ENCODE data around the gene NRBF2.
"Not testable (repeated sequence)": the region's sequence is repeated elsewhere in the genome, so short reads cannot be mapped to it uniquely, and the experiment has no call there.

NRBF2 gene

DNA sequence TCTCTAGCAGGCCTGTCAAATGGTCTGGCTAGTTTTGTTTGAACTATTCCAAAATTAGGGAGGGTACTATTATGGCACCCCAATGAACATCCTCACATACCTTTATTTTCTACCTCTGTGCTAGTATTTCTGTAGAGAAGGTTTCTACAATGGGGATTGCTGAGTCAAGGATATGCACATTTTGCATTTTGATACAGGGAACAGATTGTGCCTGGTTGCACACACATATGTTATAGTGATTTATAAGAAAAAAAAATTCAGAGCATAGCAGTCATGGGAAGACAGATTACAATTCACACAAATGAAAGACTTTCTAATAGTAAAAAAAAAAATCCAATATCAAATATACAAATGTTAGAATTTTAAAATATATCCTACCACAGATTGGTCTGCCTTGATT, 14.1 kb upstream of the NRBF2 start:
- no peak for DNase-seq (ENCODE audit: low read depth)

DNA sequence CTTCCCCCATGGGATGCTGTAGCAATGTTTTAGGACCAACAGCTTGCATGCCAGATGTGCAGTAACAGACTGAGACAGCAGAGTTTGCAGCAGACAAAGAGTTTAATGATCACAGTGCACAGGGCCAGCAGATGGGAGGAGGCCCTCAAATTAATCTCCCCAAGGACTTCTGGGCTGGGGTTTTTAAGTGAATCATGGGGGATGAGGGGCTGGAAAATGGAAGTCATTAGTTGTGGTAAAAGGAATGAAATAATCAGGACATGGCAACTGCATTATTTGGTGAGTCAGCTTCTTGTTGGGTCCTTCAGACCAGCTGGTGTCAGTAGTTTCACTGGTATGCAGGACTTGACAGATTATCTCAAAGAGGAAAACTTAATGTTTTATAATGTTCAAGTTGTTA, 12.6 kb upstream of the NRBF2 start:
- DNase-seq (ENCODE audit: low read depth): peak; percentile 92

DNA sequence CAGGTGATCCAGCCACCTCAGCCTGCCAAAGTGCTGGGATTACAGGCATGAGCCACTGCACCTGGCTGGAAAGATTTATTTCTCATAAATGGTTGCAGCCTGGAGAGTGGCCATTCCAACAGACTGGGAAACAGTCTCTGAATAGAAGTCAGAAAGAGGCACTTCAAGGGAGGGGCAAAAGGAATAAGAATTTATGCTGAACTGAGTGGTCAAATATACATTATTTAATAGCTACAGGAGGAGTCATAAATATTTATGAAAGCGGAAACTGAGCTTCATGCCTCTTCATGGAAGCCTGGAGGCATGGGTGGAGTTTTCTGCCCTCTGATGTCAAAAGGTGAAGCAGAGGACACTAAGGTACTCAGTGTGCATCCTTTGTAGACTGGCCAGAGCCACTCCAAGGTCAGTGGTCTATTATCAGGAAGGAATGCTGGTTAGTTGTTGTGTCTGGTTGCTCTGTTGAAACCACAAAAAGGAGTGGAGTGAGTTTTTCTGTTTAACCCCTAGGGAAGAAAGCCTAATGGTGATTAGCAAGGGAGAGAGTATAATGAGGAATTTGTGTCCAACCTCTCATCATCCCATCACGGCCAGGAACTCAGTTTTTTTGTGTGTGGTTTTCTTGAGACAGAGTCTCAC, 9.3 kb upstream of the NRBF2 start:
- DNase-seq (ENCODE audit: low read depth): no peak

DNA sequence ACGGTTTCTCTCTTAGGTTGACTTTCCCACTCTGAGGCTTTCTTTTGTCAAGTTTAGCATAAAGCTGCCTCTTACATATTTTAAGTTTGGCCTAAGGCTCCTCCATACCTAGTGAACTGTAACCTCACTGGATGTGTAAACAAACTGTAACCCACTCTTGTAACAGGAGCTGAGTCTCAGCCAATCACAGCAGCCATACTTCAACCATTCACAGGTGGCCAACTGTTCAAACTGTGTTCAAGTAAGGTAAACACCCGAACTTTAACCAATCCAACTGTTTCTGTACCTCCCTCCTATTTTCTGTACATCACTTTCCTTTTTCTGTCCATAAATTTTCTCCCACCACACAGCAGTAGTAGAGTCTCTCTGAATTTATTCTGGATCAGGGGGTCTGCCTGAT, 7.7 kb upstream of the NRBF2 start:
- DNase-seq (ENCODE audit: low read depth): no peak

DNA sequence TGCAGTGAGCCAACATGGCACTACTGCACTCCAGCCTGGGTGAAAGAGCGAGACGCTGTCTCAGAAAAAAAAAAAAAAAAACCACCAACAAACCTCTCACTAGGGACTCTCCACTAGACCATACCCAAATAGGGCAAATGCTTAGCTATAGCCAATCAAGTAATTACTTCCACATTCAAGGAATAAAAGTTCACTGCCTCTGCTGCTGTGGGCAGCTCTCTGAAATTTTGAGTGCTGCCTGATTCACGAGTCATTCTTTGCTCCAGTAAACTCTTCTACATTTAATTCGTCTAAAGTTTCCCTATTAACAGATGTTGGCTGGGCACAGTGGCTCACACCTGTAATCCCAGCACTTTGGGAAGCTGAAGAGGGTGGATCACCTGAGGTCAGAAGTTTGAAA, 4.7 kb upstream of the NRBF2 start:
- no peak for DNase-seq (ENCODE audit: low read depth)

DNA sequence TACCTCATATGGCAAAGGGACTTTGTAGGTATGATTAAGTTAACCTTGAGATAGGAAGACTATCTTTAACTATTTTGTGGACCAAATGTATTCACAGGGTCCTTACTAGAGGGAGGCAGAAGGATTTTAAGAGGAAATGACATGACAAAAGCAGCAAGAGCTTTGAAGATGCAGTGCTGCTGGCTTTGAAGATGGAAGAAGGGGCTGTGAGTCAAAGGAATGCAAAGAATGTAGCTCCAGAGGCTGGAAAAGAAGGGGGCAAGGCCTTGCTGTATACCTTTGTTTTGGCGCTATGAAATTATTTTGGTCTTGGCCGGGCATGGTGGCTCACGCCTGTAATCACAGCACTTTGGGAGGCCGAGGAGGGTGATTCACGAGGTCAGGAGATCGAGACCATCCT, 3.2 kb upstream of the NRBF2 start:
- DNase-seq (ENCODE audit: low read depth): no peak

DNA sequence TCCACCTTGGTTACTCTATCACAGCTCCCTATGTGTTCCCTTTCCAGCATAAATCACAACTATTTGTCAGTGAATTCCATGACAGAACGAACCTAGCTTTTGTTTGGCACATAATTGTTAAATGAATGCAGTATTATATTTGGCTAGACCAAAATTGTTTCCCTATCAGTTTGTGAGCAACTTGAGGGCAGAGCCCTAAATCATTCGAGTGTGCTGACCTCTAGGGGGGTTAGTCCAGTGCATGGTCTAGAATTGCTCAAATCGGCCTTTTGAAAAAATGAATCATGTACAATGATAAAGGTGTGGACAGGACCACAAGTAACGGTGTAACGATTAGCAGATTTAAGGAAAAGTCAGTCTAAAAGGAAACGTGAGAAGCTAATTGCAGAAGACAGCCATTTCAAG, 475 bp upstream of the NRBF2 start:
- no peak for DNase-seq (ENCODE audit: low read depth)

DNA sequence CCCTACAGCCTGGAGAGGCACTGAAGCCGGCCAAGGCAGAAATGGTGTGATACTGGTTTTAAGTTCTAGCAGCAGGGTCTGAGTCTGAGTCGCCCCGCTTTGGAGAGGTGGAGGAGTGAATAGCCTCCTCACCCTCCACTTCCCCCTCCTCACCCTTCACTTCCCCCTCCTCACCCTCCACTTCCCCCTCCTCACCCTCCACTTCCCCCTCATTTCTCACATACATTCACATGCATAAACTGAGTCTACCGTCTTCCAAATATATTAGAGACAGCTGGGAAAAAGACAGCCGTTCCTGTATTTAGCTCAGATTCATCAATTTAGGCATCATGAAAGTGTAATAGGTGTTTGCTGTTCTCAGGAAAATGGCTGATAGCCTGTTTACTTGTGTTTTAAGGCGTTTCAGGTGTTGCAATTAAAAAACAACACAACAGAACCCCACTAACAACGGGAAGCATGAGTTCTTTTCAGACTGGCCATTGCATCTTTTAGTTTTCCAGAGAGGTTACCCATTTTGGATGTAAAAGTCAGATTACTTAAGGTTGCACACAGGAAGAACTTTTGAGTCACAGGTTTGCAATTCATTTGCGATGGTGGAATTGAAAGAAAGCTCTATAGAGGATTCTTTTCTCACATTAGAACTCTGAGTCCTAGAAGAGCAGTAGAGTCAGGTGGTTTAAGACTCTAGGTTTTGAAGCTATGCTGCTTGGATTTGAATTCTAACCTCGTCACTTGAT, 861 bp downstream of the NRBF2 start:
- DNase-seq (ENCODE audit: low read depth): no peak

DNA sequence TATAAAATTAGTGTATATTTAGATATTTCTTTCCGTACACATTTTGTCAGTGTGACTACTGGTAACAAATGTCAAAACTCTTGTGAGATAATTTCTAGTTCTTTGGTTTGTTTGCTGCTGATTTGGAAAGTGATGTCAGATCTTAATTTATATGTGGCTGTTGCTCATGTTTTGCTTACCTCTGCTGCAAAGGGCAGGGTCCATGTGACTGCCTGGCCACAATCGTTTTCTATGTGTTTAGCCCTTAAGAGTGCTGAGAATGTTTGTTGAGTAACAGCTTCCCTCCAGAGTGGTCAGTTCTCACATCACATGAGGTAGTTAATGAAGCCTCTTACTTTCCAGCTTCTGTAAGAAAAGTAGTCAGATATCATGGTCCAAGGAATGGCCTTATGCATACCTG, 4.2 kb downstream of the NRBF2 start:
- no peak for DNase-seq (ENCODE audit: low read depth)

DNA sequence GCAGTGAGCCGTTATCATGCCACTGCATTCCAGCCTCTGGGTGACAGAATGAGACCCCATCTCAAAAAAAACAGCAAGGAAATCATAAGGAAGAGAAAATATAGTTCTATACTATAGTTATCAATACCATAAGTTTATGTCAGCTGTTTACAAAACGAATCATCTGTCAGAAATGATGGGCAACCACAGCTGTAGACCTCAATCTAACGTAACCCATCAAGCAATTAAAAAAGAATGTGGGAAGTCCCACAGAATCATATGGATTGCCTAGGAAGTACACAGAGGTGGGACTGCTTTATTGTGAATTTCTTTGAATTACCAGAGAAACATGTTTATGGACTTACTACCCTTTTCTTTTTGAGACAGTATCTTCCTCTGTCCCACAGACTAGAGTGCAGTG, 6.9 kb downstream of the NRBF2 start:
- no peak for DNase-seq (ENCODE audit: low read depth)

DNA sequence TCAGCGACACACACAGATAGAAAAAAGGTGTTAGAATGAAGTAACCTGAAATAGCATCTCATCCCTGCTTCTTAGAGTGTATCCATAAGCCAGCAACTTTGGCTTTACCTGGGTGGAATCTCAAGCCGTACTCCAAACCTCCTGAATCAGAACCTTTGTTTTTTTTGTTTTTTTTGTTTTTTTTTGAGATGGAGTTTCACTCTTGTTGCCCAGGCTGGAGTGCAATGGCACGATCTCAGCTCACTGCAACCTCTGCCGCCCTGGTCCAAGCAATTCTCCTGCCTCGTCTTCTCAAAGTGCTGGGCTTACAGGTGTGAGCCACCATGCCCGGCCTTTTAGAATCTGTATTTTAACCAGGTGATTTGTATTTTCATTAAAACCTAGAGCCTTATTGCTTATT, 9.0 kb downstream of the NRBF2 start:
- no peak for DNase-seq (ENCODE audit: low read depth)

DNA sequence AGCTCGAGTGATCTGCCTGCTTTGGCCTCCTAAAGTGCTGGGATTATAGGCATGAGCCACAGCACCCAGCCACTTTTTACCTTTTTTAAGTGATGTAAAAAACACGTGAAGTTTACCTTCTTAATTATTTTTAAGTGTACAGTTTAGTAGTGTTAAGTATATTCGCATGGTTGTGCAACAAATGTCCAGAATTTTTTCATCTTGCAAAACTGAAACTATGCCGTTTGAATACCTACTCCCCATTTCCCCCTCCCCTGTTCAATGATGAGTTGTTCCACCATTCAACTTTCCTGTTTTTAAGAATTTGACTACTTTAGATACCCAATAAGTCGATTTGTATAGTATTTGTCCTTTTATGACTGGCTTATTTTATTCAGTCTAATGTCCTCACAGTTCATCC, 10.9 kb downstream of the NRBF2 start:
- no peak for DNase-seq (ENCODE audit: low read depth)

DNA sequence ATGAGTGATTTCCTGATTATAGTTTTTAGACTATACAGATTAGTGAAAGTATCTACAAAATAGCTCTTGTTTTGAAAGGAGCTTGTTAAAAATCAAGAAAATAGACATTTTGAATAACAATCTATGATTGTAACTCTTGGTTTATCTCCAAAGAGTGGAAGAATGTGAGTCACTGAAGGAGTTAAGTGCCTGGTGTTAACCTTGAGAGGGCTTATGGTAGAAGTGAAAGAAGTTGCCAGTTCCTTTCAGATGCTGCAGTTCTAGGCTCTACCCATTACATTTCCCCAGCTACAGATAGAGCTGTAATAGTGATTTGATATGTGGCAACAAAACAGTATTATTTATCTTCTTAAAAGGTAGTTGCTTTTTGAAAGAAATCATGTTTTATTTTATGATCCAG, 12.7 kb downstream of the NRBF2 start:
- DNase-seq (ENCODE audit: low read depth): no peak

DNA sequence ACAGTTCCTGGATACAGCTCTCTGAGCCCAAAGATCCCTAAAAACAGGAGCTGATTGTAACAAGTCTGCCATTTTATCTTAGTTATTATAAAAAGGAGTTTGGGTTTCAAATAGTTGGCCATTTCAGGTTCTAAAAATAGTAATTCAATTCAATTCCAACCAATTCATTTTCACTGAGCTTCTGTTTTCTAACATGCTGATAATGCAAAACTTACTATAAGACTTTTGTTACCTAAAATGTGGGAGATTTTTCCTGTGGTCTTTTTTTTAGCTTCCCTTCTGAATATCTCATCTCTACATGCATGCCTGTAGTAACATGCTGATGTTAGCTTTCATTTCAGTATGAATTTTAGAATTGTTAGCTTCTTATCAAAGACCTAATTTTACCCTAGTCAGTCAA, 13.4 kb downstream of the NRBF2 start:
- no peak for DNase-seq (ENCODE audit: low read depth)

DNA sequence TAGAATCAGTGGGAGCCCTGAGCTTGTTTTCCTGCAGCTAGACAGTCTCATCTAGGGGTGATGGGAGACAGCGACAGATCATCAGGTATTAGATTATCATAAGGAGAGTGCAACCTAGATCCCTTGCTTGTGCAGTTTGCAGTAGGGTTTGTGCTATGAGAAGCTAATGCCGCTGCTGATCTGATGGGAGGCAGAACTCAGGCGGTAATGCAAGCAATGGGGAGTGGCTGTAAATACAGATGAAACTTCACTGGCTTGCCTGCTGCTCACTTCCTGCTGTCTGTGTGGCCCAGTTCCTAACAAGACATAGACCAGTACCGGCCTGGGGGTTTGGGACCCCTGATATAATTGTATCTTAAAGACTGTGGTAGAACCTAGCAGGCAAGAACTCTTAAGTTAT, 17.6 kb downstream of the NRBF2 start:
- no peak for DNase-seq (ENCODE audit: low read depth)

DNA sequence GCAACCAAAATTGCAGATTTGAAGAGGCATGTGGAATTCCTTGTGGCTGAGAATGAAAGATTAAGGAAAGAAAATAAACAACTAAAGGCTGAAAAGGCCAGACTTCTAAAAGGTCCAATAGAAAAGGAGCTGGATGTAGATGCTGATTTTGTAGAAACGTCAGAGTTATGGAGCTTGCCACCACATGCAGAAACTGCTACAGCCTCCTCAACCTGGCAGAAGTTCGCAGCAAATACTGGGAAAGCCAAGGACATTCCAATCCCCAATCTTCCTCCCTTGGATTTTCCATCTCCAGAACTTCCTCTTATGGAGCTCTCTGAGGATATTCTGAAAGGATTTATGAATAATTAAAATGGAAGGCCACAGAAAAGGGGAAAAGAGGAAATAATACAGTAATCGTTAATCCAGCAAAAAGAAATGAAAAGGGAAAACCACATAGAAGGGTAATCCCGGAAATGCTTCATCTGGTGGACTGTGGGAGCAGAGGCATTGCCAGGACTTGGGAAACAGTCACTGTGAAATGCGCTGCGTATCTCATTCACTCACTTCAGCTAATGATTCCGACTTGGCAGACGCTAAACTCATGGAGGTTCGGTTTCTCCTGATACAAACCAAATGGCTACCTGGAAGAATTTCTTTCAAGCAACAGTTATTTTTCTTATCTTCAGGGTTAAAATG, 20.9 kb downstream of the NRBF2 start:
- not testable (repeated sequence) for DNase-seq (ENCODE audit: low read depth)

DNA sequence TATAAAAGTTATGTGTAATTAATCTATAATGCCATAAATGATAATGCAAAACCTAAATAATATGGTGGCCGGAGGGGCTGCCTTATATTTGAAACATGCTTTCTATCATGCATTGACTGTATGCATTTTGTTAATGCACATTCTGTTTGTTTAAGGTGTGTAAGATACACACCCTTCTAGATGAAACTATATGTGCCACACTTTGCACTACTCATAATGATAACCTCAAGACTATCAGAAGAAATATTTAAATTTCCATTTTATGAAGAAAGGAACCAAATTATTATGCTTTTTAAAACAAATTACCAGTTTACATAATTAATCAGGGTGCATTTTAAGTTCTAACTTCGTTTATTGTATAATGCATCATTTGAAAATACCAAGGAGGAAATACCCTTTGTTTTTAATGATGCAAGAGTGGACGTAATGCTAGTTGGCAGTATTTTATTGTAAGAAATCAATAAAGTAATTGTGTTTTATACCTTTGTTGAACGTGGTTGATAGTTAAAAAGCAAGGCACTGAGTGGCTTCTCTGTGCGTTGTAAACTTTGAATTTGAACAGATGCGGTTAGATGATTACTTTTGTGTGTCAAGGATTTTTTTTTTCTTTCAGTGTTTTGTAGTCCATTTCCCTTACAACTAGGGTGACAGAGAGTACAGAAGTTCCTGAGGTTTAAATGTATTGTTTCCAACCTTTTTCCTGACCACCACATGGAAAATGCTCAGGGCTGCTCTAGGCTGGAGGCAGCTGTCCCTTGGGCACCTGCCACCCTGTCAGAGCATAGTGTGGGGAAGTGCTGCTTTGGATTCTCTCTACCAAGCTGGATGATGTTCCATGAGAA, 21.6 kb downstream of the NRBF2 start:
- DNase-seq (ENCODE audit: low read depth): no peak

DNA sequence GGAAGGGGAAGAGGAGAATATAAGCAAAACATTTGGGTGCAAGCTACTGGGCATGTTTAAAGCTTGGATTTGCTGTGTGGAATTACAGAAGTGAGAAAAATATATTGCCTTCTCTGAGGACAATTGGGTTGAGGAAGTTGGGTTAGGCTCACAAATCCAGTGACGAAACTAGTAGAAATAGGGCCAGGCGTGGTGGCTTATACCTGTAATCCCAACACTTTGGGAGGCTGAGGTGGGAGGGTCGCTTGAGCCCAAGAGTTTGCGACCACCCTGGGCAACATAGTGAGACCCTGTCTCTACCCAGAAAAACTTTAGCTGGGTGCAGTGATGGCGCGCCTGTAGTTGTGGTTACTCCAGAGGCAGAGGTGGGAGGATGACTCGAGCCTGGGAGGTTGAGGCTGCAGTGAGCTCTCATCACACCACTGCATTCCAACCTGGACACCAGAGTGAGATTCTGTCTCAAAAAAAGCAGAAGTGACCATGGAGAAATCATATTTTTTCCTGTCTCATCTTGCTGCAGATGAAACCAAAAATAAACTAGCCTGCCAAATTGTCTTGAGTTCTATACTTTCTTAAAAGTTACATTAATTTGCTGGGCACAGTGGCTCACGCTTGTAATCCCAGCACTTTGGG, 22.4 kb downstream of the NRBF2 start:
- DNase-seq (ENCODE audit: low read depth): no peak

DNA sequence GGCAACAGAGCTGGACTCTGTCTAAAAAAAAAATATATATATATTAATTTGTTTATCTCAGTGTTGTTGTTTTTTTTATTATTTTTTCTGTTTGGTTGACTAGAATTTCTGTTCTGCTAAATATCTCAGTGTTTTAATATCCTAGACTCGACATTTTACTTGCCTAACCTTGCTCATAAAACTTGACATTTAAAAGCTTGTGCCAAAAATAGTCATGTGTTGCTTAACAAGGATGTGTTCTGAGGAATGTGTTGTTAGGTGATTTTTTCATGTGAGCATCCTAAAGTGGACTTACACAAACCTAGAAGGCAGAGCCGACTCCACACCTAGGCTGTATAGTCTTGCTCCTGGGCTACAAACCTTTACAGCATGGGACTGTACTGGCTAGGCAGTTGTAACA, 23.1 kb downstream of the NRBF2 start:
- no peak for DNase-seq (ENCODE audit: low read depth)

DNA sequence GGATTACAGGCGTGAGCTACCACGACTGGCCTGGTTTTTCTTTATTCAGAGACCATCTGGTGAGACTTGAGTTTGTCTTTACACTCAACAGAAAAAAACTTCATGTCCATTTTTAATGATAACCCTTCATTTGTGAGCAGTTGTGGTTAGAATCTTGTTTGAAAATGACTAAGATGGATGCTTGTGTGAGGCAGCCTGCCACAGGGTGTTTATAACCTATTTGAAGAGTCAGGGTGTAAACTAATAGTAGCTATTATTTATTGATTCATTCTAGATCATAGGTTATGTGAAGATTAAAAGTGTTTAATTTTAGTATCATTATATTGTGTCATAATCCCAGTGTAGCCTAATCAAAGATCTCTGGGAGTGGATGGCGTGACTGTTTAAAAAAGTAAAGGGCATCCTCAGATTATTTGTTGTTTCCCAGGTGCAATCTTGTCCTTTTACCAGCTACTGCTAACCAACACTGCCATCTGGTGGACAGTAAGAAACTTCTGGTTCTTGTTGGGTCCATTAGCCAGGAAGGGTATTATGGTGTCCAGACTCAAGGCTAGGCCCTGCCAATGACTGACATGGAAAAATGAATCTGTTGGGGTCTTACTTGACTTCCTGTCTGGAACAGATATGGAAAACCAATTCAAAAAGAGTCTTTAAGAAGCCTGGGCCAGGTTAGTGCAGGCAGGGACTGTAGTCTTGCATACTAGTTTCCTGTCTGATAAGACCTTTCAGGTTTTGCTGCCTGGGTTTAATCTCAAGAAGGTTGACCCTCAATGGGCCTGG, 24.9 kb downstream of the NRBF2 start:
- peak; percentile 93 for DNase-seq (ENCODE audit: low read depth)

DNA sequence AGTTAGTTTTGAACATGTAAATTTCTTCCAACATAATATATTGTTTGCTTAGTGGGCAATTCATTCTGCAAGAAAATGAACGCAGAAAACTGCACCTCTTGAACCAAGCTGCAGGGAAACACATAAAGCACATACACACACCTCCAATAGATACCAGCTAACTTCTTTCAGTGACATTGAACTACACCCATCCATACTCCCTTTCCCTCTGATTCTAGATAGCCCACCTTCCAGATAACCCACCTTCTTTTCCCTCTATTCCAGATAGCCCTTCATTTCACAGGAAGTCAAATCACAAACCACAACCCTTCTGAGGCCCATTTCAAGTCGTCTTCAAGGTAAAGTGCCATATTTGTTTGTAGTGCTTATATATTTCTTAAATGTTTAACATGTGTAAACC, 28.5 kb downstream of the NRBF2 start:
- DNase-seq (ENCODE audit: low read depth): no peak
